KBM-7 (cell line): ENCODE results near the gene NEGR1.
"Not testable (repeated sequence)": the region's sequence is repeated elsewhere in the genome, so short reads cannot be mapped to it uniquely, and the experiment has no call there.

Experiments
- DNase-seq: peaks from one replicate; pipeline ENCODE4 v3.0.0-alpha.2; 2015
- in situ Hi-C: fragments of 300-500 bp; cut with MboI; formaldehyde crosslinking; loops from 2 replicates; pipeline ENCODE4 v1.14.3; 2020; ENCODE audit warnings: low sequenced_read_pairs, low pct_unique_long_range_greater_than_20kb, mixed read lengths

NEGR1 gene

DNA sequence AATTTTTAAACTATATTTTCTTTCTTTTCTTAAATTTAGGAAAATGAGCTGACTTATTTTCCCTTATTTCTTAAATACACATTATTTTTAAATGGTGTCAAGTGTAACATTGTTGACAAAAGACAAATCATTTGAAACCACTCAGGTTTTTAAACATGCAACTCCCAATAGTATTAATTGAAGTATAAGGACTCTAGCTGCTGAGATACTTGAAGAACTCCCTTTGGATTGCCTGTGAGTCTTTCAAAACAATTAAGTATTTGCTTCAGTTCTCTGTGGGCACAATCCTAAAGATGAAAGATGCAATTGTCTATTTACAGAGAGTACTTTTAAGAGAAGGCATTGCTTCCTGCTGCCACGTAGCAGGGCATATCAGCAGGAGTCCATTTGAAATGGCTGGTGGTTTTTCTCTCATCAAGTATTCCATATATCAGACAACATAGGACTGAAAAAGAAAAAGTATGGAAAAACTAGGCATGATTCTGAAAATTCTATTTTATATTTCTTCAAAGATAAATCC, 373.4 kb downstream of the NEGR1 start:
- in situ Hi-C loops: no loop called here
- no peak for DNase-seq

DNA sequence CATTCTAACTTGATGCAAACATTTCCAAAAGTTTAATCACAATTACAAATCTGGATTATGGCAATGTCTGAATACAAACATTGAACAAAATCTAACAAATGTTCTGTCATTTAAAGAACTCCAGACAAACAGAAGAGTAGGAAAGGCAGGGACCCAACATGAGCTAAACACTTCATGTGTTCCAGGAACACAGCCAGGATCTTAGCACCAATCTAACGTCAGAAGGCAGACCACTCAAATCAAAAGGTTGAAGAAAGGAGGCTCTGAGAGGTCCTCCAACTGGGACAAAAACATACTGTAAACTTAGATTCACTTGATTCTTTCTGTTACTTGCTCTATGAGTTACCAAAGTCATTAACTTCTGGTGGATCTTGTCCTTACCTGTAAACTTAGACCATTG, 374.0 kb downstream of the NEGR1 start:
- no peak for DNase-seq
- in situ Hi-C loops: no loop called here

DNA sequence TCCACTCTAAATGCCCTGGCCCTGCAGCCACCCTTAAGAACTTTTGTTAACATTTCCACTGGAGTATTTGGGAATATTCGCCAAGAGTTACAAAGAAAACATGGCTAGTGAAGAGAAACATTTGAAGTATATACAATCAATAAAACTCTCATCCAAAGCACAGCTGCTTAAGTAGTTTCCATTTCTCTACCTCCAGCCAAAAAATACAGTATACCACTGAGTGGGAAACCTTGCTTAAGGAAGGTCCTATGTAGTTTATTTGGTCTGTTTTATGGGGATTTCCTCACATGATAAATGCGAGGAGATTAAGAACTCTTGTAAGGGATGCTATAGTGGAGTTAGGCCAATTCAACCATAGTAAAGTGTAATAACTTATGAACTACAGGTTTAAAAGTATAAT, 382.5 kb downstream of the NEGR1 start:
- in situ Hi-C loops: no loop called here

DNA sequence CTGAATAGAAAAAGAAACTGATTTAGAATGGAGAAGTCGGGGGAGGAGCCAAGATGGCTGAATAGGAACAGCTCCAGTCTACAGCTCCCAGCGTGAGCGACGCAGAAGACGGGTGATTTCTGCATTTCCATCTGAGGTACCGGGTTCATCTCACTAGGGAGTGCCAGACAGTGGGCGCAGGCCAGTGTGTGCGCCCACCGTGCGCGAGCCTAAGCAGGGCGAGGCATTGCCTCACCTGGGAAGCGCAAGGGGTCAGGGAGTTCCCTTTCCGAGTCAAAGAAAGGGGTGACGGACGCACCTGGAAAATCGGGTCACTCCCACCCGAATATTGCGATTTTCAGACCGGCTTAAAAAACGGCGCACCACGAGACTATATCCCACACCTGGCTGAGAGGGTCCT, 394.2 kb downstream of the NEGR1 start:
- in situ Hi-C loops, DNase-seq: not testable (repeated sequence)

More for the DNA sequence above, 382.5 kb downstream of the NEGR1 start:
- no peak for DNase-seq

DNA sequence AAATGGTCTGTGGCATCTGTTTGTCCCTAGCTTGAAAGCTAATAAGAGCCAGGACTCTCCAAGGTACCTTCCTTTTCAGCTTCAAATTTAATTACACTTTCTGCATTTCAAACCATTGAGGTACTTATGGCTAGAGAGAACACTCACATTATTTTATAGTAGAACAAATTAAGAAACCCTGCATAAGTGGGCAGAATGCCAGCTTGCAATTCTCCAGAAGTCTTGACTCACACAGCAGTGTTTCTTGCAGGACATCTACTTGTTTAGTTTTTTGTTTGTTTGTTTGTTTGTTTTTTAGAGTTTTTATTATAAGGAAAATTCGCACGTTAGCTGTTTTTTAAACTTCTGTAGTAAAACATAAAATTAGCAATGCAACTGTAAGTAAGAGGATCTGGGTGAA, 397.2 kb downstream of the NEGR1 start:
- in situ Hi-C loops: no loop called here
- no peak for DNase-seq

DNA sequence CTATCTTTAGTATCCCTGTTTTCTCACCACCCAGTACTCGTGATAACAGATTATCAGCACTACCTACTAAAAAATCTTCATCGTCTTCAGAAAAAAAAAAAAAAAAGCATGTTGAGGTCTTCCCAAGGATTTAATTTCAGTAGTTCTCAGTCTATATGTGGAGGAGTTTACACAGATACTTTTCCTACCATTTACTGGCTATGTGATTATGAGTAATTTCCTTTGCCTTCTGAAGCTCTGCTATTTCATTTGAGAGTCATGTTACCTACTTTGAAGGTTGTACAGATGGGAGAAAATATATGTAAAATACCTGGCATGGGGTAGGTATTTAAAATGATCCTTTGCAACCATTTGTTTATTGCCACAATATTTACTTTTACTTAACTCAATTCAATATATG, 399.7 kb downstream of the NEGR1 start:
- no peak for DNase-seq
- in situ Hi-C loops: no loop called here

DNA sequence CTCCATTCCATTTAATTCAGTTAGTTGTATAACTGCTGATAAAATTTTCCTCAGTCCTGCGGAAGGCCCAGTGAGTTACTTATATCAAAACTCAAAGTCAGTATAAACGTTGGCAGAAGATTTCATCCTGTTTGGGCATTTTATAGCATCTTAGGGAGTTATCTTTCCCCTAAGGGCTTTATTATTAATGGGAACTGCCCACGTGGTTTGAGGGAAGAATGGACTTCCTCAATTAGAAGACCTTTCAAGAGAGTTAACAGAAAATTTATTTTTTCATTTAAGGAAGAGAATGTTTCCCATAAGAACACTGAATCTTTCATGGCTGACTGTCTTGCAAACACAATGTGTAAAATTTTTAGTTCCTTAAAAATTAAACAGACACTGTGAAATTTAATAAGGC, 400.1 kb downstream of the NEGR1 start:
- peak; percentile 83 for DNase-seq
- in situ Hi-C loops: no loop called here

DNA sequence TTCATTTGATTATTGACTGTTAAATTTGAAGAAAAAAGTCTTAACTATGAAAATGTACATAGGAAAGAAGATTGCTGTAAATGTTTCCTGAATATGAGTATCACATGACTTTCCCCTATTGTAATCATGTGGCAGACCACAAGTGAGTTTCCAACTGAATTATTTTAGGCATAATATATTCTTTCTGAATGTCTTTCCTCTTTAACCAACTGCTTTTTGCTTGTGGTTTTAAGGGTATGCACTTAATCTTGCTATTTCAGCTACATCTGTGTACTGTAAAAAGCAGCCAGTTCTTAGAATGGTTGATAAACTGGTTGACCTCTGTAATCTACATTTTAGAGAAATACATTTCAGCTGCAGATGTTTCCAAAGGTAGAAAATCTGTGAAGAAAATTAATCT, 400.7 kb downstream of the NEGR1 start:
- peak; percentile 94 for DNase-seq
- in situ Hi-C loops: no loop called here

DNA sequence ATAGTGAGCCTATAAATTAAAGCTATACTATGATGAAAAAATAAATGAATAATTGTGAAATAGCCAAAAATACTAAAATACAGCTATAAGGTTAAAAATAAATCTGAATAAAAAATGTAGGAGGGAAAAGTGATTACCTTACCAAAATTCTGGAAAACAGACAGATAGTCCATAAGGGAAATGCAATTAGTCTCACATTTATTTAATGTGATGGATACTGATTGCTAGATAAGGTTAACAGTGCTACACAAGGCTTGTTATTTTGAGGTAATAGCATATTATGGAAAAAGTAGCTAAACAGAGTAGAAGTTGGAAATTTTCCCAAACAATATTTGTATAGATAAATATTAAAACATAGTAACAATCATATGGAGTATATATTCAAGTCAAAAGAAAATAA, 413.0 kb downstream of the NEGR1 start:
- in situ Hi-C loops: no loop called here
- DNase-seq: no peak

DNA sequence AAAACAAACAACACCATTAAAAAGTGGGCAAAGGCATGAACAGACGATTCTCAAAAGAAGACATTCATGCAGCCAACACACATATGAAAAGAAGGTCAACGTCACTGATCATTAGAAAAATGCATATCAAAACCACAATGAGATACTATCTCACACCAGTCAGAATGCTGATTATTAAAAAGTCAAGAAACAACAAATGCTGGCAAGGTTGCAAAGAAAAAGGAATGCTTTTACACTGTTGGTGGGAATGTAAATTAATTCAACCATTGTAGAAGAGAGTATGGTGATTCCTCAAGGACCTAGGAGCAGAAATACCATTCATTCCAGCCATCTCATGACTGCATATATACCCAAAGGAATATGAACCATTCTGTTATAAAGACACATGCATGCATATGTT, 419.6 kb downstream of the NEGR1 start:
- DNase-seq: no peak
- in situ Hi-C loops: no loop called here

DNA sequence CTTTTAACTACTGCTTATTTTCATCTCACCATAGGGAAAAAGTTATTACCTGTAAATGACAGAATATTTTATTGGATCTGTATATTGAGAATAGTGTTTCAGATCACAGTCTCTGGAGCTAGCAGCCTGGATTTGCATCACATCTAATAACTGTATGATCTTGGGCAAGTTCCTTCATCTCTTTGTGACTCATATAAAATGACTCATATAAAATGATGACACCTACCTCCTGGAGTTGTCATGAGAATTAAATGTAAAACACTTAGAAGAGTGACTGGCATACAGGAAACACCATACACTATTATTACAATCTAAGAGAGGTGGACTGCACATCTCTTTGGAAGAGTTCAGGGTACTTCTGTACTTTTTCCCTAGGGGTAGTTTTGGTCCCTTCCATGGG, 421.3 kb downstream of the NEGR1 start:
- in situ Hi-C loops: no loop called here
- no peak for DNase-seq

DNA sequence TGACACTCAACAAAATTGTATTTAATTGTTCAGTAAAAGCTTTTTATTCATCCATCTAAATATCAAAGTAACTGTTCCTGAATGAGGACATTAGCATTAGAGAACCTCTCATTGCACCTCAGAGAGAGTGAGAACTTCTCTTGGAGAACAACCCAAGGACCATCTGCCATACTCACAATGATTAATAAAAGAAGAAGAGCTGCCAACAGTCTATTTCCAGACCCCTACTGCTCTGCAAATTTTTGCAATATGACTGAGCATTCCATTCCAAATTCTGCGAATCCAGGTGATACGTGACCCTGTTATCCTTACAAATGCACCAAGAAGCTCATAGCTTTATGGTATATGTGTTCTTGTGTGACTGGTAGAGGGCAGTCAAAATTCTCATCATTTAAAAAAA, 422.5 kb downstream of the NEGR1 start:
- no peak for DNase-seq
- in situ Hi-C loops: no loop called here

DNA sequence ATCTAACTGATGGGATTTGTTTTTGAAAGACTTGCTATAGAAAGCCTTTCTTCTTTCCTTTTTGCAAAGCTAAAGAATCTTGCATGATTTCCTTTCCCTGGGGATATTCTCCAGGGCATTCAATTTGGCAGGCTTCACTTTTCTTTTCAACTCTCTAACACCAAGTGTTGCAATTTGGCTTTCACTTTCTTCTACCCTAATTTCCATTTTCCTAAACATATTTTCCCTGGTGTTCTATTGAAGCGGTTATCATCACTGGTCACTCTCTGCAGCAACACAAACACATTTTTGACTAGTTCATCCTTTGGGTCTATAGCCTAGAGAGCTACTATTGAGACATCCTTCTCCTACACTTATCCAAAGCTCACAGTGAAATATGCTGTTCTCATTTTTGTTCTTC, 424.5 kb downstream of the NEGR1 start:
- DNase-seq: no peak
- in situ Hi-C loops: no loop called here

DNA sequence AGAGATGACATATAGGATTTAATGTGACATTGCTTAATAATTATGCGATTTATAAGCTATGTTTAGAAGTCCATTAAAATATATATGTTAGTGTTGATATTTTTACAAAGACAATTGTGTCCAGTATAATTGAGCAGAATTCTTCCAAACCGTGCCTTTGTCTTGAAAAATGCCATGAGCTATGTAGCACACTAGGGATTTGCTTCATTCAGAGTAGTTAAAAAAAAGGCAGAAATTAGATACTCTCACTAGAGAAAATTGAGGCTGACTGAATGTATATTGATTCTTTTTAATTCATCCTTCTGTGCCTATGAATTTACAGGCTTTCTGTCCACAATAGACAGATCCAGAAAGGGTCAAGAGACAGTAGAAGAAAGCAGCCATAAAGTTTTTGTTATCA, 429.0 kb downstream of the NEGR1 start:
- in situ Hi-C loops: no loop called here
- DNase-seq: no peak

DNA sequence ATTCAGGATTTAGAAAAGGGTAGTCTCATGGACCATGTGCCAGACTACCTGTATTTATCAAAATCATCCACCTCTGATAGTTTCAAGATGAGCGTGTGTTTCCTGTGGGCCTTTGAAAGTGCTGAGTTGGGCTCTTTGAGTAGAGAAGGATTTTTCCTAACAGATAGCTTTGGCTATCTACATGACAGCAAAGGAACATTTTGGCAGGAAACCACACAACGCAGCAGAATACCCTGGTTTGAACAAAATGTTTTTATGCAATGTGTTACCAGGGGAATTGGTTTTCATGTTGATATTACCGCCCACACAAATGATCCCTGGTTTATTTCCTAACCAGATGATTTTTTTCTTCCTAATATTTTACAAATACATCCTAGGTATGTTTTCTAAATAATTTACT, 431.4 kb downstream of the NEGR1 start:
- in situ Hi-C loops: no loop called here
- peak; percentile 40 for DNase-seq

DNA sequence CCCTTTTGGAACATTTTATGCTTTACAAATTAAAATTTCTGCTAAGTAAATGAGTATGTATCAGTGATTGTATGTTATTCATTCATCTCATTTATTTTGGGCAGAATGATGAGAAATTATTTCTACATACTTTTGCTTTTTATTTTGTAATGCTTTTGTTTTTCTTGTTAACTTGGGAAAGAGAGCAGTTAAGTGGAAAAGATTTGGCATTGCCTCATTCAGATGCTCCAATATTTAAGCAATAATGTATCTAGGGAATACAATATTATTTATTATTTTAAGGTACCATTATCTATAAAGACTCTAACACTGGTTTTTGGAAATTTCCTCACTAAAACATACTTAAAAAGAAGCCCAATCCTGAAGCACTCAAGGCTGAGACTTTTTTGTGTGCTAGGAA, 431.8 kb downstream of the NEGR1 start:
- in situ Hi-C loops: no loop called here
- DNase-seq: no peak

DNA sequence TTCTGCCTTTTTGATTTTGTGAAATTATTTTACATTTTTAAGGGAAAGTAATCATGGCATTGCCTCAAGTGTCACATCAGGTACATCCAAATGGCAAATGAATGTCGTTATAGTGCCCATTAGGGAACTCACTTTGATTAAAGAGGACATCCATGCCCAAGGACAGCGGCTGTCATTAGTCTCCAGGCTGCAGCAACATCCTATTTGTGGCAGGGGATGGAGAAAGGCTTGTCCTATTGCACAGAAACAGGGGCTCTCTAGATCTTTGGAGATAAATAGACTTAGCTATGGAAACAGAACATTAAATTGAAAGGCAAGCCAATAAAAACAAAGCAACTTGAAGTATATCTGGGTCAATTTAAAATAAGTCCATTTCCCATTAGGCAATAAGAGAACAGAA, 439.3 kb downstream of the NEGR1 start:
- in situ Hi-C loops: no loop called here
- DNase-seq: no peak

DNA sequence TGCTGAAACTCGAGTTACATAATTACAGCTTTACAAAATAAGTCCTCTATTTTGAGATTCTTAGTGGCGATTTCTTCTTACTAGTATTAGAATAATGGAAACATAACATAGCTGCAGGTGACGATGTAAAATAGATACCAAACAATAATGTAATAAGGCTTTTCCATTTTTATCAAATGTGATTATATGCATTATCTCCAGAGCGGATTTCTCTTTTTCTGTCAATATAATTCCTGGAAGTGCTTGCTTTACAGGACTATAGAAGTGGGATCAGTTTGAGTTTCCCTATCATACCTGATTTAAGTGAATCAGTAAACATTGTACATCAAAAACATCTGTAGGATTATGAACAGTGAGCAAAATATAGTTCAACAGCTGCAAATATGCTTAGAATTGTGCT, 442.5 kb downstream of the NEGR1 start:
- in situ Hi-C loops: no loop called here
- no peak for DNase-seq

DNA sequence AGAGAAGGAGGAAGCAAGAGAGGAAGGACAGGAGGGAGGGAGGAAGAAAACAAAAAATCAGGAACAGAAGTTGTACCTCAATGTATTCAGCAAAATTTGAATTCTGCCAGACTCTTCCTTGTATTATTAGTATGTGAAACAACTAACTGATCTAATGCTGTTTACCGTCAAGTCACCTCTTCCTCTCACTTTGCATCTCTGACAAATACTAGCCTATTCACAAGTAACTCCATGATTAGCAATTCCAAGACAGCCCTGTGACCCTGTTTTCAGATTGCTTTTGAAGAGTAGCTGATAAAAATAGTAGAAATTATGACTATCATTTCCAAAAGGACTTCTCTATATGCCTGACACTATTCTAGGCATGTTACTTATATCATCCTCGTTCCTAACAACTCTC, 445.4 kb downstream of the NEGR1 start:
- in situ Hi-C loops: no loop called here
- no peak for DNase-seq

DNA sequence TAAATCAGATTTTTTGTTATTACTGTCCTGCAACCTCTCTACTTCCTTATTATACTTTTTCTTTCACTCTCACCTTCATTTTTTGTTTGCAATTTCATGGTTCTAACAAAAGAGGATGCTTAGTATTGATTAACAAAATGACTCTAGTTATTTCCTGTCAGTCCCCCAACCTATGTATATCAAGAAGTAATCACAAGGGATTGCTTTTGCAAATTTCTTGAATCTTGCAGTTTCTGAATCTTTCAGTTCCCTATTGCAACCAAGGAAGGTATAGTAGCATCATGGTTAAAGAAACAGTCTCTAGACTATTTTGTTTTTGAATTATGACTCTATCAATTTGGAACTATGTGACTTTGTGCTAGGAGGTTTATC, 446.9 kb downstream of the NEGR1 start:
- DNase-seq: no peak
- in situ Hi-C loops: no loop called here

DNA sequence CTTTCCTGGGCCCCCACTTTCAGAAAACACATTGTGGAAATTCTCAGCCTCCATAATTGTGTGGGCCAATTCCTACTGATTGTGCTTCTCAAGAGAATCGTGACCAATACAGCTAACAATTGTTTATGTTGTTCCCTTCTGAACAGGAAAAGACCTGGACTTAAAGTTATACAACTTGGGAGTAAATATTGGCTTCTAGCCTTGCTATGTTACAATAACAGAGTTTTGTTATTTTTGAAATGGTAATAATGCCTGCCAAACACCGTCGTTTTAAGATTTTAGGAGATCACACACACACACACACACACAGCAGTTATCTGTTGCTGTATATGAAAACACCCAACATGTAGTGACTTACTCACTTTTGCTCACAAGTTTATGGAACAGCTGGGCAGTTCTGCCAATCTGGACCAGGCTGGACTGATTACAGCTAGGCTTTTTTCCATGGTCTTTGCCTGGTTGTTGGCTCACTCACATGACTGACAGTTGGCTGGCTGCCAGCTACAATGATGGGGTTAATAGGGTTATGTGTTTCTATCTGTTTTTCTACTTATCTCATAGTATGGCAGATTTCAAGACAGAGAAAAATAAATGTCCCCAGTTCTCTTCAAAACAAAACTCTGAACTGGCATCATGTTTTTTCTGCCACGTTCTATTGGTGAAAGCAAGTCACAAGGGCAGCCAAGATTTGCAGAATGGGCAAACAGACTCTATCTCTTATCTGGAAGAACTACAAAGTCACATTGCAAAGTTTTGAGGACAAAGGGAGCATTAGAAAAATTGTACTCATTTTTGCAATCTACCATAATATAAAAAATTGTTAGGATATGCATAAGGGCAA, 447.5 kb downstream of the NEGR1 start:
- in situ Hi-C loops: no loop called here
- DNase-seq: no peak
